ENCODE results near the gene PTPRT.

PTPRT gene

GRCh38 chr20:43189554-43190331 lies at the start of gene PTPRT:
PTPRT (minus strand) TSS chr20:43189906; CDS start chr20:43189733, 173 bp downstream.
- FAIRE-seq = no peak

GRCh38 chr20:43238833-43239232 lies 49.1 kb upstream of the PTPRT start:
- DNase-seq (ENCODE audit: insufficient read length, low spot score) (no peak), FAIRE-seq (no peak)
- no peak for TF ChIP-seq POLR2A (IDR thresholded peaks at IDR 0.05; ENCODE audit: low read depth, low read length)

More at GRCh38 chr20:43189554-43190331, at the start of gene PTPRT:
- DNase-seq (ENCODE audit: insufficient read length, low spot score) = no peak
- no peak for TF ChIP-seq POLR2A (IDR thresholded peaks at IDR 0.05; ENCODE audit: low read depth, low read length)

- DNase-seq (ENCODE audit: insufficient read length, low spot score) (no peak), FAIRE-seq (no peak)
- no peak for TF ChIP-seq POLR2A (IDR thresholded peaks at IDR 0.05; ENCODE audit: low read depth, low read length)
Measured at GRCh38 chr20:43238266-43238665, 48.6 kb upstream of the PTPRT start.

GRCh38 chr20:43237651-43238168 lies 48.0 kb upstream of the PTPRT start:
- FAIRE-seq (no peak), DNase-seq (ENCODE audit: insufficient read length, low spot score) (no peak)
- TF ChIP-seq POLR2A (IDR thresholded peaks at IDR 0.05; ENCODE audit: low read depth, low read length) = no peak

GRCh38 chr20:43235998-43236397 lies 46.3 kb upstream of the PTPRT start:
- DNase-seq (ENCODE audit: insufficient read length, low spot score) (no peak), FAIRE-seq (no peak)
- TF ChIP-seq POLR2A (IDR thresholded peaks at IDR 0.05; ENCODE audit: low read depth, low read length) = no peak

GRCh38 chr20:43231829-43232228 lies 42.1 kb upstream of the PTPRT start:
- FAIRE-seq (no peak), DNase-seq (ENCODE audit: insufficient read length, low spot score) (no peak)
- TF ChIP-seq POLR2A (IDR thresholded peaks at IDR 0.05; ENCODE audit: low read depth, low read length) = no peak

- no peak for FAIRE-seq
- no peak for DNase-seq (ENCODE audit: insufficient read length, low spot score)
- TF ChIP-seq POLR2A (IDR thresholded peaks at IDR 0.05; ENCODE audit: low read depth, low read length) = no peak
Measured at GRCh38 chr20:43229696-43230095, 40.0 kb upstream of the PTPRT start.

- TF ChIP-seq POLR2A (IDR thresholded peaks at IDR 0.05; ENCODE audit: low read depth, low read length) = no peak
- FAIRE-seq (no peak), DNase-seq (ENCODE audit: insufficient read length, low spot score) (no peak)
Measured at GRCh38 chr20:43220612-43221011, 30.9 kb upstream of the PTPRT start.

- FAIRE-seq = no peak
- TF ChIP-seq POLR2A (IDR thresholded peaks at IDR 0.05; ENCODE audit: low read depth, low read length) = no peak
Measured at GRCh38 chr20:43210901-43211300, 21.2 kb upstream of the PTPRT start.

GRCh38 chr20:43209831-43210230 lies 20.1 kb upstream of the PTPRT start:
- no peak for DNase-seq (ENCODE audit: insufficient read length, low spot score)
- no peak for TF ChIP-seq POLR2A (IDR thresholded peaks at IDR 0.05; ENCODE audit: low read depth, low read length)
- FAIRE-seq = no peak

More at GRCh38 chr20:43210901-43211300, 21.2 kb upstream of the PTPRT start:
- DNase-seq (ENCODE audit: insufficient read length, low spot score) = no peak

- no peak for FAIRE-seq
- DNase-seq (ENCODE audit: insufficient read length, low spot score) = no peak
- no peak for TF ChIP-seq POLR2A (IDR thresholded peaks at IDR 0.05; ENCODE audit: low read depth, low read length)
Measured at GRCh38 chr20:43205699-43206098, 16.0 kb upstream of the PTPRT start.

- FAIRE-seq (no peak), DNase-seq (ENCODE audit: insufficient read length, low spot score) (no peak)
- no peak for TF ChIP-seq POLR2A (IDR thresholded peaks at IDR 0.05; ENCODE audit: low read depth, low read length)
Measured at GRCh38 chr20:43202100-43202499, 12.4 kb upstream of the PTPRT start.

GRCh38 chr20:43198607-43199006 lies 8.9 kb upstream of the PTPRT start:
- DNase-seq (ENCODE audit: insufficient read length, low spot score) (no peak), FAIRE-seq (no peak)
- no peak for TF ChIP-seq POLR2A (IDR thresholded peaks at IDR 0.05; ENCODE audit: low read depth, low read length)

GRCh38 chr20:43196243-43196642 lies 6.5 kb upstream of the PTPRT start:
- FAIRE-seq = no peak
- TF ChIP-seq POLR2A (IDR thresholded peaks at IDR 0.05; ENCODE audit: low read depth, low read length) = no peak
- no peak for DNase-seq (ENCODE audit: insufficient read length, low spot score)

GRCh38 chr20:43194137-43194536 lies 4.4 kb upstream of the PTPRT start:
- TF ChIP-seq POLR2A (IDR thresholded peaks at IDR 0.05; ENCODE audit: low read depth, low read length) = no peak
- DNase-seq (ENCODE audit: insufficient read length, low spot score) (no peak), FAIRE-seq (no peak)
